Globus pallidus (tissue), 1 donor: ENCODE results near the gene ARHGAP26.

Source experiments
- DNase-seq: peaks from one replicate; pipeline ENCODE4 v3.0.0-alpha.2; 2015; ENCODE audit warnings: low spot score

The ARHGAP26 gene

GRCh38 chr5:143245929-143246561 is 475.9 kb downstream of the ARHGAP26 start:
- DNase-seq: no peak

GRCh38 chr5:143247134-143247815 is 477.1 kb downstream of the ARHGAP26 start:
- DNase-seq: no peak

DNA sequence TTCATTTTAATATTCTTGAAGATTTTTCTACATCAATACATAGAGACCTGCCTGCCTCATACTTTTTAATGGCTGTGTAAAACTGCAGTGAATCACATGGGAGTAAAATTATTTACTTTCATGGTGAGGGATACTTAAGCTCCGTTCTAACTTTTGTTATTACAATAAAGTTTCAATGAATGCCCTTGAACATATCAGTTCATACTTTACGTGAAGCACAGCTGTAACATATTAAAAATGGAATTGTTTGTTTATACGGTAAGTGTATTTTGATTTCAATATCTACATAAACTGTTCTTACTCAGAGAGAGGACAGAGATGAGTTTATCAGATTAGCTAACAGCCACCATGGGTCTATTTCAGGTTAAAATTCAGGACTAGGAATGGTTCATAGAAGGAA is 478.2 kb downstream of the ARHGAP26 start:
- no peak for DNase-seq

DNA sequence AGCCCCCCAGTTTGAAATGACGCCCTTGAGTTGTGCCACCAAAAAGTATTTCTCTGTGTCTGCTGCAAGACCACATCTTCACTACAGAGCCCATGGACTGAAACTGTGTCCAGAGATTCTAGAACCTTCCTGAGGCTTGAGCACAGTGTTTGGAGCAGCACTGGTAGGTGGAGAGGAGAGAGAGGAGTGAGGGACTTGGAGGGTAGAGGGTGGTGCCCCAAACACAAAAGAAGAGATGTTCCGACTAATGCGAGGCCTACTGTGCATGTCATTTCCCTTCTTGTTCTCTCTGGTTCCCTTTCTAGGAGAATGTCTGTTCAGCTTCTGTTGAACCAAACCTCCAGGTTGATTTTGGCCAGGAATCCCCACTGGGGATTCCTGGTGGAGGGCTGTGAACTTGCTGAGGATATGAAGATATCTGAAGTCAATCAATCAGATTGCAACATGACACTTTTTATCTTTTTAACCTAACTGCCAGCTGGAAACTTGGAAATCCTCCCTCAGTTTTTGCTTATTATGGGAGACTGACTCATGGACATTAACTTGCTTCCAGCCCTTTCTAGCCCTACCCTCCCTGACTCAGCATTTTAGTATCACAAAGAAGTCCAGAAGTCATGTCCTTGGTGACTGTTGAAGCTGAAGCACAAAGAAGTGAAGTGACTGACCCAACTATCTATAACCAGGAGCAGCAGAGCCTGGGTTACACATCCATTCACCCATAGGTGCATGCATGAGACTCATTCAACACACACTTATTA is 478.8 kb downstream of the ARHGAP26 start:
- no peak for DNase-seq

- no peak for DNase-seq
These were observed 479.7 kb downstream of the ARHGAP26 start for GRCh38 chr5:143249851-143250250.

DNA sequence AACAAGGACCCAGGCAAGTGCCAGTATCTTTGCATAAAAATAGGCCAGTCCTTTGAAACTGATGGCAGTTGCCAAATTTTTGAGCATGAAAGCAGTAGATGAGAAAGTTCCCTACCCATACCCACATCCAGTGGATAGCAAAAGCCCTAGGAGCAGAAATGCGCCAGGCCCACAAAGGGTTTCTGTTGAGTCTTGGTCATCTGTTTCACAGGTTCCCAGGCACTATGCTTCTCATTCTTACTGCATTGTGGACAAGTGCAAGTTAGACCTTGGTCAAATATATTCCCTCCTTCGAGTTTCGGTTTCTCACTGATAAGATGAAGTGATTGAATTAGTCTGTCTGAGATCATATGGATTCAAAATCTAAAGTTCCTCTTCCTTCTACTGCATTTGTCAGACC is 481.0 kb downstream of the ARHGAP26 start:
- DNase-seq: no peak

- no peak for DNase-seq
These were observed 481.8 kb downstream of the ARHGAP26 start for GRCh38 chr5:143251946-143252345.

DNA sequence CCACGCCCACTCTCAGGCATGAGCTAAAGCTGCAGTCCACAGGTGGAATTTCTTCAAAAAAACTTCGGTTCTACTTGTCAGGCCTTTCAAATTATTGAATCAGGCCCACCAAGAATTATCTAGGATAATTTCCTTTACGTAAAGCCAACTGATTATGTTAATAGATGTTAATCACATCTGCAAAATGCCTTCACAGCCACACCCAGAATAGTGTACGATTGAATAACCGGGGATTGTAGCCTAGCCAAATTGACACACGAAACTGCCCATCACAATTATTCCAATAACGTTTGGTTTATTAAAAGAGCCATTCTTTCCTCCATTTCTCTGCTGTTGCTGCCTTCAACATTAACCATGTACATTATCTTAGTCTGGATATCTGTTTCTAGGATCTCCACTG is 484.6 kb downstream of the ARHGAP26 start:
- no peak for DNase-seq

DNA sequence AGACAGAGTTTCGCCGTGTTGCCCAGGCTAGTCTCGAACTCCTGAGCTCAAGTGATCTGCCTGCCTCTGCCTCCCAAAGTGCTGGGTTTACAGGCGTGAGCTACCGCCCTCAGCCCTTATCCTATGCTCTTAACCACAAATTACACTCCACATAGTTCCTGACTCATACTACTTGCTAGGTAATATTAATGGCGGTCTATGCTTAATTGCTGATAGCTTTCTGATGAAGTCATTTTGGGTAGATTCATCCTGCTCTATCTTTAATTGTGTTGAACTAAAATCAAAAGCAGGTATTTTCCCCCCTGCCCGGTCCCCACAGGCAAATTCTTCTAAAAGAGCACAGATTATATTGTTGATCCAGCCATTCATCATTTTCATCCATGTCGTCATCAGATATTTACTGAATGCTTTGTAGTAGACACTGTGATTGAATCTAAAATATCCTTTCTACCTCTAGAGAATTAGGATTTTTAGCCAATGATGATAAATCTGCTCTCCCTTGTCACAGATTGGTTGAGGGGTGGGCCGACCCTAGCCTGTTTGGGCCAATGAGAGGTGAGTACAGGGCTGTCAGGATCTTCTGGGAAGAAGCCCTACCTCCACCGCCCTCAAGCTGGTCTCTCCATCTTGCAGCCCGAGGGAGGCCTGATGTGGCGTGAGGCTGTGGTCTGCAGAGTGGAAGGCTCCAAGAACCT is 488.5 kb downstream of the ARHGAP26 start:
- no peak for DNase-seq

DNA sequence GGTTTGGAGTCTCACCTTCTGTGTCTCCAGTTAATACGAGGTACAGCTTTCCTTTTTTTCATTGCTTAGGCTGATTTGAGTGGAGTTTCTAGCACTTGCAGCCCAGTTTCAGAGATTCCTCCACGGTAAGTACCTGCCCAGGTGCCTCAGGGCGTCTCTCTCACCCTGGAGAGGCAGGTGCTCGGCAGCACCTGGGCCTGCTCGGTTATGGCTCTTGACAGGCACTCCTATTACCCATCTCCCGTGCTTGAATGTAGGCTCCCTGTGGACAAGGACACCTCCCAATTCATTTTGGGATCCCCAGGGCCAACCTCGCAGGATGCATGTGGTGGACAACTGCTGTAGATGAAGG is 489.1 kb downstream of the ARHGAP26 start:
- no peak for DNase-seq

GRCh38 chr5:143261748-143262392 is 491.7 kb downstream of the ARHGAP26 start:
- no peak for DNase-seq

GRCh38 chr5:143262393-143263174 is 492.4 kb downstream of the ARHGAP26 start:
- DNase-seq: no peak

DNA sequence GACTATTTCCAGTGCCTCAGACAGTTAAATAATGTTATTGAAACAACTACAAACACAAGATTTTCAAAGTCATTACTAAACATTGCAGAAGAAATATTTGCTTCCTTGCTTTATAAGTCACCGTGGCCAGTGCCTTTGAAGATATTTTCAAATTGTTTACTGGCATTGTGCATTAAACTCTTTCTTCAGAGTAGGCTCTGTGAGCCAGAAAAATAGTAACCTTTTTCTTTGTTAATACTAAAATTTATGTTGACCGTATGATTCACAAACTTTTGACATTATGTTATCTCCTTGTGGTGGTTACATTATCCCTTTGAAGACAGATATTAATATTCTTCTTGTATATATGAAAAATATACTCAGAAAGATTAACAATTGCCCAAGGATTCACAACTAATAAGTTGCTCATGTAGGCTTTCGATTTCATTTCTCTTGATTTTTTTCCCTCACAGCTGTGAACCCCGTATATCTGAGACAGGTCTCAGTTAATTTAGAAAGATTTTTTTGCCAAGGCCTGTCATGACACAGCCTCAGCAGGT is 493.2 kb downstream of the ARHGAP26 start:
- DNase-seq: no peak

GRCh38 chr5:143265995-143266394 is 495.8 kb downstream of the ARHGAP26 start:
- DNase-seq: no peak

DNA sequence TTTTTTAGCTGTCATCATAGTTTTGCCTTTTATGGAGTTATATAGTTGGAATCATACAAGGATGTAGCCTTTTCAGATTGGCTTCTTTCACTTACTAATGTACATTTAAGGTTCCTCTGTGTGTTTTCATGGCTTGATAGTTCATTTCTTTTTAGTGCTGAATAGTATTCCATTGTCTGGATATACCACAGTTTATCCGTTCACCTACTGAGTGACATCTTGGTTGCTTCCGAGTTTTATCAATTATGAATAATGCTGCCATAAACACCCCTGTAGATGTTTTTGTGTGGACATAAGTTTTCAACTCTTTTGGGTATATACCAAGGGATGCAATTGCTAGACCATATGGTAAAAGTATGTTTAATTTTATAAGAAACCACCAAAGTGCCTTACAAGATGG is 497.0 kb downstream of the ARHGAP26 start:
- DNase-seq: no peak

GRCh38 chr5:143268388-143268787 is 498.2 kb downstream of the ARHGAP26 start:
- DNase-seq: no peak

- DNase-seq: no peak
These were observed 501.3 kb downstream of the ARHGAP26 start for GRCh38 chr5:143271431-143271830.

GRCh38 chr5:143274952-143275351 is 504.8 kb downstream of the ARHGAP26 start:
- no peak for DNase-seq

GRCh38 chr5:143275512-143276363 is 505.6 kb downstream of the ARHGAP26 start:
- no peak for DNase-seq

DNA sequence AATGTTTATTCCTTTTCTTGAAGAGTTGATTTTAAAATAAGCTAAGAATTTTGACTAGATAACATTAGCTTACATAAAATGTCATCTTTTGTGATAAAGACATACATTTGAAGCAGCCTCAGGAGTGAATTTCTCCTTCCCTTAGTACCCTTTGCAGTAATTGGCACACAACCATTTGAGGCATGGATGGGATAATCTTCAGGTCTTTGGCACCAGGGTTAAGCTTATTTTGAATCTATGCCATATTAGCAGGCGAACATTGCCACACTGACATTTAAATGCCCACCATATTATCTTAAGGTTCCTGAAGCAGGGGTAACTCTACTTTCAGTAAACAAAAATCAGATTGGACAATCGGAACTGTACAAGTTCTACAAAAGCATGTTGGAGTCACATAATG is 507.4 kb downstream of the ARHGAP26 start:
- DNase-seq: no peak
